Renal pelvis (tissue), 4 donors: ENCODE measurements around the gene MYH13. TPM values are rescaled to one million over a fixed set of nuclear protein-coding genes. Genes with fewer than 3 reads are reported as not detected.
"Not testable (repeated sequence)": the region's sequence is repeated elsewhere in the genome, so short reads cannot be mapped to it uniquely, and the experiment has no call there.

ENCODE experiments used
- DNase-seq: peaks from one replicate; pipeline ENCODE4 v3.0.0-alpha.2; 2013
- polyA plus RNA-seq, 3 donors: library from polyadenylated mRNA; unstranded; fragments of 120-200 nt; gene quantifications; one replicate each; pipeline ENCODE4 v1.2.1, GENCODE V29; 2013; ENCODE audit not compliant: insufficient read length in 3 of 3

The MYH13 gene
- polyA plus RNA-seq, 3 donors = 0.15 to 0.30 (median 0.20) TPM

DNA sequence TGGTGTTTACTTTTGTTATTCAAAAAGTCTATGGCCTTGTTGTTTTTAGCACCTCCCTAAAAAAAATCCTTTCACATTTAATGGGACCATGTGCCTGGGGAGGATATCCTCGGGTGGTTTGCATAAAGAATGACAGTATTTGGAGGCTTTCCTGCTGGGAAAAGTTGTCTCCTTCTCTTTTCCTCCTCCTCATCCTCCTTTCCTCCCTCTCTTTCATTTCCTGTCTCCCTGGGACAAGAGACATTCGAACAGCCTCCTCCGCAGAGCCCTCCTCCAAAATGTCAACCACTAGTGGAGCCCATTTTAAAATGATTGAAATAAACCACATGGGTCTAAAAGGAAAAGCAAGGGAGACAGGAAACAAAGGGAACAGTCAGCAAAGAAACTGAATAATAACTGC is 67.4 kb downstream of the MYH13 start:
- peak; percentile 81 for DNase-seq

DNA sequence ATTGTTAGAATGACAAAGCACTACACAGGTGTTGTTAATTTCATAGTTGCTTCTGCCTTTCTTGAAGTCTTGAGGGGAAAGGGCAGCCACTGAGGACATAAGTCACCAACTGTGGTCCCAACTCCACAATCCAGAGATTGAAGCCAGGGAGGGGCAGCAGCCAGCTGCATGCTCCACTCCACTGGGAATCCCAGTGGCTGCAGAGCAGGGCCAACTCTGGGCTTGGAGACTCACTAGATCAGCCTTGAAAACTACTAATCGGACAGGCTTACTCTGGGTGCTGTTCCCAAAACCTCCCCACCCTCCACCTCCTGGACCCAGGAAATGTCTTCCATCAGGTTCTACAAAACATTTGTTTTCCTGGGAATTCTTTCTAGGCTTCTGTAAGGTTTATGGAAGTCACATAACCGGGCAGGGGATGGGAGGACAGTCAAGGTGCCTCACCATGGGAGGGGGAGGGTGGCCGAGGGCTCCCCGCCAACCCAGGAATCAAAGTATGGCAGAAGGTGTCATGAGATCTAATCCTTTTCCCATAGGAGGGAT is 68.0 kb downstream of the MYH13 start:
- DNase-seq = no peak

DNA sequence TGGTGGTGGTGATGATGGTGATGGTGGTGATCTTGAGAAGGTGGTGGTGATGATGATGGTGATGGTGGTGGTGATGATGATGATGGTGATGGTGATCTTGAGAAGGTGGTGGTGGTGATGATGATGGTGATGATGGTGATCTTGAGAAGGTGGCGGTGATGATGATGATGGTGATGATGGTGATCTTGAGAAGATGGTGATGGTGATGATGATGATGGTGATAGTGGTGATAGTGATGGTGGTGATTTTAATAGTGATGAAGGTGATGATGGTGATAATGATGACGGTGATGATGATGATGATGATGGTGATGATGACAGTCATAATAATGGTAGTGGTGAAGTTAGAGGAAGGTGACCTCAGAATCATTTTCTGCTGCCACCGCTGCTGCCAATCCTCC is 75.1 kb downstream of the MYH13 start:
- DNase-seq = no peak

DNA sequence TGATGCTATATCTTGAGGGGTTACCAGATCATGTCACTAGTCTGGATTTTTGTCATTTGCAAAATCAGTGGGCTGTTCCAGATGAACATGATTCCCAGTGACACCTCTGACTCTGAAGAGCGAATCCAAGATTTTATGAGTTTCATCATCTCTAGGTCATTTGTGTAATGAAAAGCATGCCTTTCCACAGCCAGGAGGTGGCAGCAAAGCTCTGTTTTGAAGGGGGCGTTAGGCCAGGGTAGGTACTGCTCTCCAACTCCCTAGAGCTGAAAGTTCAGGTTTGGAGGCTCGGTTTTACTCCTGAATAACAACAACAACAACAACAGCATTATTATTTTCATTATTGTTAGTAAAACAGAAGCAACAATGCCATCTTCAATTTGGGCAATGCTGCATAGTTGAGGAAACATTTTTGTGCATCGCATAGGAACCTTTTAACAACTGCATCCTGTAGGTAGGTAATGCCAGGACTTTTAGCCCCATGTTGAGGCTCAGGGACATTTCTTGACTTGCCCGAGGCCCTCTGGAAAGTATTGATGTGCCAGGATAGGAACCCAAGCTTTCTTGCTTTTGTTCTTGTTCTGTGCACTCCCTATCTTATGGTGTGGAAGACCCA is 77.0 kb downstream of the MYH13 start:
- no peak for DNase-seq

DNA sequence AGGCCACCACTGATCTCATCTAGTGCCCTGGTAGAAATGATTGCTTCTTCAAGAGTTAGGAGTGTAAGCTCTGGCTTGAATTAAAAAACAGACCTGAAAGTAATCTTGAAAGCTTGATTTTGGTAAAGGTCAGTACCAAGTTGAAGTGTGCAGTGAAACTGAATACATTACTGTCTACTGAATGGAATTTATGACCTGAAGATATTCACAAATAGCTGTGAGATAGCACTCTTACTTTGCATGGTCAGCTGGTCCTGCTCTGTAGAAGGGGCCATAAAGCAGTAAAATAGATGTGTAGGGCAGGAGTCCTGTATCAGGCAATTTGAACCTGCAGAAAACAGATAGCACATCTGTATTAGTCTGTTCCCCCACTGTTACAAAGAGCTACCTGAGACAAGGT is 78.6 kb downstream of the MYH13 start:
- DNase-seq = no peak

DNA sequence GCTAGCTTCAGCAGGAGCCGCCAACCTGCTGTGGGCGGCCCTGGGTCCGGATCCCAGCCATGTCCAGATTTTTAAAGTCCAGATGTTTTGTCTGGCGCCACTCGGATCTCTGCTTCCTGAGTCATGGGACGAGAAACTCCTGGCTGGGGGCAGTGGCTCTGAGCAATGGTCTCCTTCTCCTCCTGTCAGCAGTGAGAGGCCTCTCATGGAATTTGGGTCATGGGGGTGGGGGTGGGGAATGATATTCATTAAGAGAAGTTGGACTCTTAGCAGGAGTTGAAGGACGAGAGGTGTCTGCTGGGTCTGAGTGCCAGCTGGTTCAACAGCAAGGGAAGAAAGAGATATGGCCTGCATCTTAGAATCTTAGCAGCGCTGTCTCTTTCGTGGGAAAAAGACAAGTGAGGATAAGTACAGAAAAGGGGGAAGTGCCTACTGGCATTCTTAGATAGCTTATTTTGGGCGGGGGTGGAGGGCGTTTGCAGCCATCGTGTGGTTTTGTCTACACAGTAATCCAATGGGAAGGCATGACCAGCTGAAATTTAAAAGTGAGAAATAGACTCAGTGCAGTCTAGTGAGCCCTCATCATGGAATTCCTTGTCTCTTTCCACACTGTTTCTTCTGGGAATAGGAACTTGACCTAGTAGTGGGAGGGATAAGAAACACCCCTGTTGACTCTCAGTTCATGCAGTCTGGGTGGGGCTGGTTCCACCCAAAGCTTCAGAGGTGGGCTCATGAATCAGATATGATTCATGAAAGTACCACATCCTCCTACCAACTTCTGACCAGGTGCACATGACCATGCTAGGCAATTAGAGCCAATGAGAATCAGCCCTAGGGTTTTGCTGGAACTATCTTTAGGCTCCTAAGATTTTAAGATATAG is 80.5 kb downstream of the MYH13 start:
- DNase-seq = no peak

DNA sequence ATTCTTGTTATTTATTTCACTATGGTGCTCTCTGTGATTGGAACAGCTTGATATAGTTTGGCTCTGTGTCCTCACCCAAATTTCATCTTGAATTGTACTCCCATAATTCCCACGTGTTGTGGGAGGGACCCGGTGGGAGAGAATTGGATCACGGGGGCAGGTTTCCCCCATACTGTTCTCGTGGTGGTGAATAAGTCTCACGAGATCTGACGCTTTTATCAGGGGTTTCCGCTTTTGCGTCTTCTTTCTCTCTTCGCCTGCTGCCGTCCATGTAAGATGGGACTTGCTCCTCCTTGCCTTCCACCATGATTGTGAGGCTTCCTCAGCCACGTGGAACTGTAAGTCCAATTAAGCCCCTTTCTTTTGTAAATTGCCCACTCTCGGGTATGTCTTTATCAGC is 81.2 kb downstream of the MYH13 start:
- not testable (repeated sequence) for DNase-seq

DNA sequence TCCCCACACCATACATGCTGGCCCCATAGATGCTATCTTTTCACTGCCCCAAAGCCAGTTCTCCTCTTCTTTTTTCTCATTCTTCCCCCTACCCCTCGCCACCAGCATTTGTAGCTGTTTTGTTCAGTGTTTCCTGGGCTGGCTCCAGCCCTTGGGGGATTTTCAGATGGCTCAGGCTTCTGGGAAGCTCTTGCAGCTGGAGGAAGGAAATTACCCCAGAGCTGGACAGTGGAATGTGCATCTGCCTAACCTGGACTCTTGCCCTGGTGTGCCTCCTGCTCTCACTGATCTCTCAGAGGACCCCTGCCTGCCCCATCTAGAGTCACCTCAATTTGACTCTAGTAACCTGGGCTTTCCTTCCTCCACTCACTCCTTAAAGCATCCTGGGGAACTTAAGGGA is 82.8 kb downstream of the MYH13 start:
- DNase-seq = no peak

DNA sequence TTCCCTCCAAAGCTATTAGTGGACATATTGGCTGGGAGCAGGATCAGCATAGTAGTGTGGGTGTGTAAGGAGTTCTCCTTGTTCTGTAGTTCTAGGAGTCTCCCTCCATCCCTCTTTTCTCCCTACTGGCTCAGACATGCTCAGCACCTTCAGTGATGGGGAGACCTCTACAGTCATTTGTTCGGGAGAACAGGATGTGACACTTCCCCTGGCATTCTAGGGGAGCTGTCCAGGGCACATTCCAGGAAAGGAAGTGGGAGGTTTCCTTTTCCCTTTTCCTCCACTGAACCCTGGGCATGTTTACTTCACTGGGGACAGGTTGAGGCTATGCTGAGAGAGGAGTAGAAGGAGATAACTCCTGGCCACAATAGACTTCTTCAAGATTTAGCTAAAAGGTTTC is 86.5 kb downstream of the MYH13 start:
- no peak for DNase-seq

DNA sequence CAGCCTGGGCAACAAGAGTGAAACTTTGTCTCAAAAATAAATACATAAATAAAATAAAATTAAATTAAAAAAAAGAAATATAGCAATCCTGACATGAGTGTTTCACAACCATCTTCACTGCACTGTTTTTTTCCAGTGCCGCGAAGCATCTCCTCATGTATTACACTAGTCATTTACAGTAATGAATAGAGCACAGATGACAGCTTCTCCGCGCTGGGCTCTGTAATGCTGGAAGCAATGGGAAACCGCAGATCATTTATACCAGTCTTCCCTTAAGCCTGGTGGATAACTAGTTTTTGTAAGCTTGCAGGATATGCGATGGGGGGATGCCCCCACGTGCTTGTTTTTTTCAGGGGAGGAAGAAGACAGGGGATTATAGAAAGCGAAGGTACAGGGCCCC is 86.9 kb downstream of the MYH13 start:
- DNase-seq = no peak

DNA sequence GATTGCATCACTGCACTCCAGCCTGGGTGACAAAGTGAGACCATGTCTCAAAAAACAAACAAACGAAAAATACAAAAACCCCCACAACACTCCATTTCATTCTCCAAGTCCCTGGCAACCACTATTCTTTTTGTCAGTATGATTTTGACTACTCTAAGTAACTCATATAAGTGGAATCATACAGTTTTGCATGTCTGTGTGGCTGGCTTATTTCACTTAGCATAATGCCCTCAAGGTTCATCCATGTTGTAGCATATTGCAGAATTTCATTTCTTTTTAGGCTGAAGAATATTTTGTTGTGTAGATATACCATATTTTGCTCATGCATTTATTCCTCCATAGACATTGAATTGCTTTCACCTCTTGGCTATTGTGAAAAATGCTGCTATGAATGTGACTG is 92.7 kb downstream of the MYH13 start:
- no peak for DNase-seq

DNA sequence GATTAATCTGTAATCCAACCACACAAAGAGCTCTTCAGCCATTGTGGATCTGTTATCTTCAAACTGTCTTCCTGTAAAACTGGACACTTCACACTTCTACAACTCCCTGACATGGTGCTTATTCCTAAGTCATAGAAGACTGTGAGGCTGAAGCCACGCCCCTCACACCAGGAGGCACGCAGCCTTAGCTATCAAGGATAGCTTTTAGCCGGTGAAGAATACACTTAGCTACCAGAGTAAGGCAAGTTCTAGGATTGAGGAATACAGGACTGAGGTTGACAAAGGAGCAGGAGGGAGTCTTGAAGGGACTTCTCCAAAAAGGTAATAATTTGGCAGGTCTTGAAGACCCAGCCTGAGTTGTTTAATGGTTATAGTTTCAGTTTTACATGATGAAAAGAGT is 94.6 kb downstream of the MYH13 start:
- DNase-seq = no peak

DNA sequence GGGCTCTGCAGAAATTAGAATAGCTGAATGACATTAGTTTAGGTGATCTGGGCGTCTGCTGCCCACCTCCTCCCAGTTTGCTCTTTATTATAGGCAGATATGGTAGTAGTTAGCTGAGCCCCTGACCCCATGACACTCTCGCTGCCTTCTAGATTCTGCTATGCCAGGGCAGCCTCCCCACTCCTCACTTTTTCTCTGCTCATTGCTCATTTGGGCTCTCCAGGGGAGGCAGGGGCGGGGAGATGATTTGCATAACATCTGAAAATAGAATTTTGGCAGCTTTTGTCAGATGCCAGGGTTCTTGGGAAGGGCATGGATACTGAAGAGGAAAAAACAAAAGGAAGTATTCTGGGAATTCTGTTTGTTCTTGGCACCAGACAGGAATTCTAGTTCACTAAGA is 96.4 kb downstream of the MYH13 start:
- DNase-seq = no peak

DNA sequence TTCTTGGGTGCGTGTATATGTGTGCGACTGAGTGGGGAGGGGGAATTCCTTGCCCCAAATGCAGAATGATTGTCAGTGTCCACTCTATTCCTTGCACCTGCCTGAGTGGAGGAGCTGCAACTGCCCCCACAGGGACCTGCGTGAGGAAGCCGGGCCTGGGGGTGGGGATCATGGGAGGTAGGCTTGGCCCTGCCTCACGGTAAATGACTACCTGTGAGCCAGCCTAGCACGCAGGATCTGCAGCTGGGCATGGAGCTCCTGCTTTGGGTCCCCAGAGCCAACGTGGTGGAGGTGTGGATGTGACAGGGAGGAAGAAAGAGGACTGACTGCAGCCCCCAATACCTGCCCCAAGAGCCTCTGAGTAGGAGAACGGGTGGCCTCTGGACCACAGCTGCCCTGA is 97.4 kb downstream of the MYH13 start:
- DNase-seq = no peak

DNA sequence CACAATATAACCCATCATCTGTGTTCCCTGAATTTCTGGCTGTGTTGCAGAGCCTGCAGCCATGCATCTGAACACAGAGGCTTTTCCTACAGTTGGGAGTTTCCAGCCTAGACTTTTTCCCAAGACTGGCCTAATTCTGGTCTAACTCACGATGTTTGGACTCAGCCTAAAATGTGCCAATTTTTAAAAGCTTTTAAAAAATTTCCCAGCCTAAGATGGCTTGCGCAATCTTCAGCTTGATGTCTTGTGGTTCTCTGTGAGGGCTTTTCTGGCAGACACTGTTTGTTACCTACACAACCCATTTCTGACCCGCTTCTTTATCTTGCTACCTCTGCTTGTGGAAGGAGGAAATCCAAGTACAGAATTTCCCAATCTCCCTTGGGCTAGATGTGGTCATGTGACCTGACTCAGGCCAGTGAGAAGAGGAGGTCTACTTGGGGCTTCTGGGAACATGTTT is 101.7 kb downstream of the MYH13 start:
- DNase-seq = no peak

DNA sequence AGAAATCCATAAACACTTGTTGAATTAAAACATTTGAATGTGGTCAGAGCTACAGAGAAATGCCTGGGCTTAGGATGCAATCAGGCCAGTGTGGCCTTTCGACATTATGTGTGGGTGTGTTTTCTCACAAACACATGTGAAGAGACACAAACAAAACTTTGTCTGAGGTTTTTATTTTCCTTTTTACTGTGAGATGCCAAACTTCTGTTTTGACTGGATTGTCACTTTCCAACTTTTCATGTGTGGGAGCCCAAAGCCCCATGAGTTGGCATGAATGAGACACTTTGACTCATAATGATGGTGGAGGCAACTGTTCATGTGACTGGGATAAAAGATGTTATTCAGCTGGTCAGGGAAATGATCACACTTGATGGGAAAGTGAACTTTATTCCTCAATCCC is 102.5 kb downstream of the MYH13 start:
- DNase-seq = no peak

DNA sequence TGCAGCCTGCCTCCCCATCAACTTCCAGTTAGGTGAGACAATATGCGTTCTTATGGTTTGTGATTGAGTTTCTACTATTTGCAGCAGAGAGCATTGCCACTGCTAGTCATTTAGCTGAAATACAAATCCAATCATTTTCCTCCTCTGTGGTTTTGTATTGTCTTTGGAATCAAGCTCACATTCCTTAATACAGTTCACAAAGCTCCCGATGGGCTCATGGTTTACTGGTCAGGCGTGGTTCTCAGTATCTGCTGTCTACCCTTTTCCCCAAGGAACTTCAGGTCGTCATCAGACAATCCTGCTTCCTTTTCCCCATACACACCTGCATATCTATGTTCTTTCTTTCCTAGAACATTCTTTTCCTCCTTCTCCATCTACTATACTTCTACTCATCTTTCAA is 104.8 kb downstream of the MYH13 start:
- no peak for DNase-seq

DNA sequence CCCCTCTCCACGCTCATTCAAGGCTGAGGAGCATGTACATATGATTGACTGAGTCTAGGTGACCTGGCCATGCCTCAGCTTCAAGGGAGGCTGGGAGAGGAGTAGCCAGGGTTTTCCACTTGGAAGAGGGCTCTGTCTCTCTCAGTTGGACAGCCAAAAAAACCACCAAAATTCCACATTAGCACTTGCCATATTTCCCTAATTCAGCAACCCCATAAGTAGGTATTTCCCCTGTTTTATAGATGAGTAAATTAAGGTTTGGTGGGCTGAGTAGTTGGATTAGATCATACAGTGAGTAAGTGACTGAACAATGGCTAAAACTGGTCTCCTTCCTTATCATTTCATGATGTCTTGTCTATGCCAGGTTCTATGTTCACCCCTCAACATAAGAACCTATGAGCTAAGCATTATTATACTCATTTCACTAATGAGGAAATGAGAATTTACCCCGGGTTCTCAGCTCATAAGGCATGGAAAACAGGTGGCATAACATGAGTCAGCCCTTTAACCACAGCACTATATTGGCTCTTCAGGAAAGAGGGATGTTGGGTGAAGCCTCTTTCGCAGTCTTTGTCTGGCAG is 106.4 kb downstream of the MYH13 start:
- no peak for DNase-seq

DNA sequence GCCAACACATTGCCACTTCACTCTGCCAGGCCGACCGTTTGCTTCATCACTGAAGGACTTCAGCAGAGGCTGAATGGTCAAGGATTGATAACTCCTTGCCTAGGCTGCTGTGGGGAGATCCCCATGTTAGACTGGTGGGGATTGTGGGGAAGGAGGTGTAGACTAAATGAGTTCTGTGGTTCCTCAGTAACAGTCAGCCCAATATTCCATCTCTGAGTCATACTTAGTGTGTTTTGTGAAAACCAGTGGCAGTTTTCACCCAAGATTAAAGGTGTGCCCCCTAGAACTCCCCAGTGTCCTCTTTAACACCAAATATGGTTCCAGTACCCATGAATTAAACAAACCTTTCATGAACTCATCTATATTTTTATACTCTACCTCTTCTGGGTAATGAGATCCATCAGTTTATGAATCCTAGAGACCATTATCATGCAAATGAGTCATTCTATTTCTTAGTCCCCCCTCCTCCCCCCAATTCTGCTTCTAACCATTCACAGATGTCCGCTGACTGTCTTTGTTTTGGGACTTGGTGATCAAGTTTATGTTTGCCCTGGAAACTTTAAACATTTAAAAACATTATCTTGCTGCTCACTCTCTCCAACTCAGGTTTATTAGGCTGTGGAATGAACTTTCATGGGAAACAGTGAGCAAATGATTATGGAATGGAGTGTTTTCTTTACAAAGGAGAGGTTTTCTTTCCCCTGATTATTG is 107.6 kb downstream of the MYH13 start:
- no peak for DNase-seq

DNA sequence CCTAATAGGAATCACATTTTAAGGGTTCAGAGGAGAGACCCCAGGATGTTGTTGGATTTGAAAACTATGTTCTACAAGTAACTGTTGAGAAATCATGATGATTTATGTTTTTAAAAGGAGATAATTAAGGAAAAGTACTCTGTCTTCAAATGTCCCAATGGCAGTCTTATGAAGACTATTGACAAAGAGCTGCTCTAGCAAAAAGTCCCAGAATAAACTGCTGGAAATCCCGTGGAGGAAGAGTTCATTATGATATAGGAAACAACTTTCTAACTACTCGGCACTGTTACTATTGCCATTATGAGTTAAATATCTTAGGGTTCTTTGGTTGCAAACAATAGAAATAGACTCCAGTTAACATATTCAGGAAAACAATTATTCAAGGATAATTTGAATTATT is 108.8 kb downstream of the MYH13 start:
- no peak for DNase-seq

DNA sequence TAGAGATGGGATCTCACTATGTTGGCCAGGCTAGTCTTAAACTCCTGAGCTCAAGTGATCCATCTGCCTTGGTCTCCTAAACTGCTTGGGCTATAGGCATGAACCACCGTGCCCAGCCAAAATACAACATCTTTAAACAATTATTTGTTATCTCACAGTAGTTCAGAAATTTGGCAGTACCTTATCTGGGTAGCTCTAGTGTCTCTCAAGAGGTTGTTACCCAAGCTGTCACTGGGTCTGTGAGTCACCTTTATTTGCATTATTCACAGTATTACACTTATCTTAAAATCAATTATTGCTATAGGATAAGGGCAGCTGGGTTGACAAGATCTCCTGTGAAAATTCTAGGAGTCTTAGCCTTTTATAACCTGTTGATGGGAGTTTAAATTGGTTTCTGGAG is 110.4 kb downstream of the MYH13 start:
- no peak for DNase-seq

DNA sequence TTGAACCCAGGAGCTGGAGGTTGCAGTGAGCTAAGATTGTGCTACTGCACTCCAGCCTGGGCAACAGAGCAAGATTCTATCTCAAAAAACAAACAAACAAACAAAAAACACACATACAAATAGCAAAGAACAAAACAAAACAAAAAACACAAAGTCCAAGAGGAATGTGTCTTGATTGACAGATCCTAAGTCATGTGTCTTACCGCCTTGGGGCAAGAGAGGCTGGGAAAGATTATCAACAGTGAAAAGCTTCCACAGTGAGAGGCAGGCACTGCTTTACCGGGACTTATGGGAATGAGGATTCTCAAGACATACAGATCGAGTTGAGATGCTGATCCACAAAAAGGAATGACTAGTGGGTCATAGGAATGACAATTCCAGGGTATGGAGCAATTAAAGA is 111.7 kb downstream of the MYH13 start:
- no peak for DNase-seq
